ENCODE measurements around the gene BOC. TPM values are rescaled to one million over a fixed set of nuclear protein-coding genes. Genes with fewer than 3 reads are reported as not detected.

BOC gene
- total RNA-seq, 2 experiments from 2014 or later: 0.03 TPM; not detected in 1

GRCh38 chr3:113261063-113261625 lies 49.8 kb downstream of the BOC start:
- no peaks in the 10 kb centered on the region for H4K20me1 ChIP-seq (ENCODE audit: insufficient read depth, low read length)
- no peak for TF ChIP-seq EZH2phosphoT487 (IDR thresholded peaks at IDR 0.05; ENCODE audit: borderline replicate concordance, low read depth, low read length)
- TF ChIP-seq CTCF (conservative IDR thresholded peaks at IDR 0.05; ENCODE audit: low read length): no peak
- ChIA-PET POLR2A (interaction anchor here (0.6 kb wide), 1 partner anchor 52 kb away, joined by 3 read pairs; no protein-coding TSS in a partner anchor), CTCF (ENCODE audit: unreplicated experiment) (no interaction called here)
- no peaks in the 10 kb centered on the region for H3K9me3 ChIP-seq (ENCODE audit: low read length)
- no peaks in the 10 kb centered on the region for H3K79me2 ChIP-seq (ENCODE audit: insufficient read depth, low read depth, low read length)
- no peak overlapping the region for H3K4me2 ChIP-seq (ENCODE audit: low read length)
- H3K4me1 ChIP-seq (ENCODE audit: insufficient read depth, low read length, poor library complexity, severe bottlenecking): no peaks in the 10 kb centered on the region
- H3K36me3 ChIP-seq (ENCODE audit: insufficient read depth, low read length): no peaks in the 10 kb centered on the region
- H3K9me2 ChIP-seq (ENCODE audit: insufficient read depth, low read length): no peaks in the 10 kb centered on the region
- no TSS peak for BruUV-seq (replicated peaks)
- DNase-seq (ENCODE audit: low spot score): no peak
- H3K4me3 ChIP-seq (ENCODE audit: low read depth, low read length, poor library complexity, severe bottlenecking): no peak overlapping the region
- intact Hi-C loops (cut with micrococcal nuclease; ENCODE audit: unreplicated experiment): no loop called here
- H2AFZ ChIP-seq (ENCODE audit: low read length): no peak overlapping the region
- no peak overlapping the region for H3K27ac ChIP-seq (ENCODE audit: low read depth, low read length, poor library complexity, severe bottlenecking)

GRCh38 chr3:113261626-113262303 lies 50.4 kb downstream of the BOC start:
- TF ChIP-seq EZH2phosphoT487 (IDR thresholded peaks at IDR 0.05; ENCODE audit: borderline replicate concordance, low read depth, low read length): no peak
- no peak for TF ChIP-seq CTCF (conservative IDR thresholded peaks at IDR 0.05; ENCODE audit: low read length)
- no peak overlapping the region for H3K4me2 ChIP-seq (ENCODE audit: low read length)
- no peaks in the 10 kb centered on the region for H3K9me2 ChIP-seq (ENCODE audit: insufficient read depth, low read length)
- no peaks in the 10 kb centered on the region for H4K20me1 ChIP-seq (ENCODE audit: insufficient read depth, low read length)
- H3K9me3 ChIP-seq (ENCODE audit: low read length): no peaks in the 10 kb centered on the region
- no peak overlapping the region for H3K4me3 ChIP-seq (ENCODE audit: low read depth, low read length, poor library complexity, severe bottlenecking)
- intact Hi-C loops (cut with micrococcal nuclease; ENCODE audit: unreplicated experiment): loop anchor here (2.0 kb wide), 1 partner anchor 45 kb away; no protein-coding TSS in a partner anchor
- no peak overlapping the region for H2AFZ ChIP-seq (ENCODE audit: low read length)
- H3K27ac ChIP-seq (ENCODE audit: low read depth, low read length, poor library complexity, severe bottlenecking): no peak overlapping the region
- no peaks in the 10 kb centered on the region for H3K36me3 ChIP-seq (ENCODE audit: insufficient read depth, low read length)
- ChIA-PET CTCF (ENCODE audit: unreplicated experiment) (no interaction called here), POLR2A (interaction anchor here (0.6 kb wide), 2 partner anchors 44 to 51 kb away, joined by 3 read pairs; no protein-coding TSS in a partner anchor)
- no peaks in the 10 kb centered on the region for H3K79me2 ChIP-seq (ENCODE audit: insufficient read depth, low read depth, low read length)
- H3K4me1 ChIP-seq (ENCODE audit: insufficient read depth, low read length, poor library complexity, severe bottlenecking): no peaks in the 10 kb centered on the region
- no TSS peak for BruUV-seq (replicated peaks)
- DNase-seq (ENCODE audit: low spot score): no peak

- no TSS peak for BruUV-seq (replicated peaks)
- POLR2A ChIA-PET: interaction anchor here (0.6 kb wide), 1 partner anchor 45 kb away, joined by 3 read pairs; no protein-coding TSS in a partner anchor
- Histone ChIP-seq H3K27ac (ENCODE audit: low read depth, low read length, poor library complexity, severe bottlenecking) (no peak overlapping the region), H3K4me2 (ENCODE audit: low read length) (no peak overlapping the region), H3K4me1 (ENCODE audit: insufficient read depth, low read length, poor library complexity, severe bottlenecking) (no peaks in the 10 kb centered on the region), H4K20me1 (ENCODE audit: insufficient read depth, low read length) (no peaks in the 10 kb centered on the region), H3K9me3 (ENCODE audit: low read length) (no peaks in the 10 kb centered on the region), H3K36me3 (ENCODE audit: insufficient read depth, low read length) (no peaks in the 10 kb centered on the region), H3K79me2 (ENCODE audit: insufficient read depth, low read depth, low read length) (no peaks in the 10 kb centered on the region), H3K9me2 (ENCODE audit: insufficient read depth, low read length) (no peaks in the 10 kb centered on the region), H3K4me3 (ENCODE audit: low read depth, low read length, poor library complexity, severe bottlenecking) (no peak overlapping the region), H2AFZ (ENCODE audit: low read length) (no peak overlapping the region)
- intact Hi-C loops (cut with micrococcal nuclease; ENCODE audit: unreplicated experiment): loop anchor here (2.0 kb wide), 1 partner anchor 45 kb away; no protein-coding TSS in a partner anchor
- TF ChIP-seq CTCF (conservative IDR thresholded peaks at IDR 0.05; ENCODE audit: low read length) (no peak), EZH2phosphoT487 (IDR thresholded peaks at IDR 0.05; ENCODE audit: borderline replicate concordance, low read depth, low read length) (no peak)
- DNase-seq (ENCODE audit: low spot score): no peak
- CTCF ChIA-PET (ENCODE audit: unreplicated experiment): no interaction called here
Observed at GRCh38 chr3:113262304-113262665, 50.9 kb downstream of the BOC start.

All from OCI-LY7 (cell line).